ENCODE results near the gene ERP29.

GRCh38 chr12:112004041-112004440 is 9.2 kb upstream of the ERP29 start:
- no peak for TF ChIP-seq POLR2A (IDR thresholded peaks at IDR 0.05)
- TF ChIP-seq, protein P1, sequence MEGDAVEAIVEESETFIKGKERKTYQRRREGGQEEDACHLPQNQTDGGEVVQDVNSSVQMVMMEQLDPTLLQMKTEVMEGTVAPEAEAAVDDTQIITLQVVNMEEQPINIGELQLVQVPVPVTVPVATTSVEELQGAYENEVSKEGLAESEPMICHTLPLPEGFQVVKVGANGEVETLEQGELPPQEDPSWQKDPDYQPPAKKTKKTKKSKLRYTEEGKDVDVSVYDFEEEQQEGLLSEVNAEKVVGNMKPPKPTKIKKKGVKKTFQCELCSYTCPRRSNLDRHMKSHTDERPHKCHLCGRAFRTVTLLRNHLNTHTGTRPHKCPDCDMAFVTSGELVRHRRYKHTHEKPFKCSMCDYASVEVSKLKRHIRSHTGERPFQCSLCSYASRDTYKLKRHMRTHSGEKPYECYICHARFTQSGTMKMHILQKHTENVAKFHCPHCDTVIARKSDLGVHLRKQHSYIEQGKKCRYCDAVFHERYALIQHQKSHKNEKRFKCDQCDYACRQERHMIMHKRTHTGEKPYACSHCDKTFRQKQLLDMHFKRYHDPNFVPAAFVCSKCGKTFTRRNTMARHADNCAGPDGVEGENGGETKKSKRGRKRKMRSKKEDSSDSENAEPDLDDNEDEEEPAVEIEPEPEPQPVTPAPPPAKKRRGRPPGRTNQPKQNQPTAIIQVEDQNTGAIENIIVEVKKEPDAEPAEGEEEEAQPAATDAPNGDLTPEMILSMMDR (IDR thresholded peaks at IDR 0.05) = no peak
